ENCODE data around the gene CAPN14.

Gene CAPN14

DNA sequence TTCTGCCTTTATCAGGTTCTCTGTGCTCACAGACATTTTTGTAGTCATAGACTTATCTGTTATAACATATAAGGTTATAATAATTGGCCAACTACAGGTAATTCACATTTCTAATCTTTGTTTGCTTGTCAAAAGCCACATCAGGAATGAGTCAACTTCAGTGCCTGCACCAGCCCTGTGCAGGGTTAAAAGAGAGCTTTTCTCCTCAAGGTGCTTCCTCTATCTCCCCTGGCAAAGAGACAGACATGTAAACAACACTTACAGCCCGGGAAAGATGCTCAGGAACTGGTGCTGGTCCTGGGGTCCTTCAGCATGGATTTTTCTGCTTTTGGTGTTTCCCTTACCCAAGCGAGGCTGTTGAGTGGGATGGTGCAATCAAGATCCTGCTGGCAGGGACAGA is 9.0 kb upstream of the CAPN14 start:
- DNase-seq (ENCODE audit: low read depth in 1 of 2, low spot score in 1 of 2): no peak

DNA sequence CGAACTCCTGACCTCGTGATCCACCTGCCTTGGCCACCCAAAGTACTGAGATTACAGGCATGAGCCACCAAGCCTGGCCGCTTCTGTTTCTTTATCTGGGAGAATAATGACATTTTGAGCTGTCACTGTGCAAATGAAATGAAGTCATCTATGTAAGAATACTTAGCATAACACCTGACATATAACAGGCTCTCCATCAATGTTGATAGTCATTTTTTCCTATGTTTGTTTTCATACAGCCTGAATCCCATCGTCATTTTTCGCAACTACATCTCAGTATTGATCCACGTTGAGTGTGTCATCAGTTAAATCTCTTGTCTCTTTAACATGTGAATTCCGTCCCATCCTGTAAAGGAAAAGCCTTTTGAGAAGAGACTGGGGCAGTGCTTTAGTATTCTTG is 6.4 kb upstream of the CAPN14 start:
- no peak for DNase-seq (ENCODE audit: low read depth in 1 of 2, low spot score in 1 of 2)

DNA sequence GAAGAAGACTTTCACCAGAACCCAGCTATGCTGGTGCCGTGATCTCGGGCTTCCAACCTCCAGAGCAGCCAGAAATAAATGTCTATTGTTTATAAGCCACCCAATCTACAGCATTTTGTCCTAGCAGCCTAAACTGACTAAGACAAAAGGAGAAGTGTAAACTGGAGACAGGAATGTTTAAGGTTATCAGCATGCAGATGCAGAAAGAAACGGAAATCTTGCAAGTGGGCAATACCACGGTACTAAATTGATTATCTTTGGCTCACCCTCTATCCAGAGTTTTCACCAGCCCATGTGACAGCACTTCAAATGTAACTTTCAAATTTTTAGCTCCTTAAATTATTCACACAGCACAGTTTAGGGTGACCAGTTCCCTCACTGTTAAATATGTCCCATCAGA is 5.7 kb upstream of the CAPN14 start:
- DNase-seq (ENCODE audit: low read depth in 1 of 2, low spot score in 1 of 2): no peak

DNA sequence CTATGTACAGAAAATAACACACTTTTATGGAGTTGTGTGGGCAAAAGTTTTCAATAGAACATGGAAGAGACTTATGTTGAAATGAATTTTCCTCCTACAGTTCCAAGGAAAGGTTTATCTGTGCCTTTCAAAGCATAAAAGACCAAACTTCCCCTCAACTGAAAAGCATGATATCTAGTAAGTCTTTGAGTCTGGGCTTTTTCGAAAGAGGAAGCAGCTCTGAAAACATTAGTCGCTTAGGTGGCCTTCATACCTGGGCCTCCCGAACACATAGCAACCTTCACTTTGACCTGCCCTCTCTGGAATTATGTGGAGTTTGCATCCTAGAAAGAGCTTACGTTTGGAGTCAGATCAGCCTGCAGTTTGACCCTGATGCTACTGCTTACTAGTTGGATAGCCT is 4.8 kb upstream of the CAPN14 start:
- DNase-seq (ENCODE audit: low read depth in 1 of 2, low spot score in 1 of 2): no peak

DNA sequence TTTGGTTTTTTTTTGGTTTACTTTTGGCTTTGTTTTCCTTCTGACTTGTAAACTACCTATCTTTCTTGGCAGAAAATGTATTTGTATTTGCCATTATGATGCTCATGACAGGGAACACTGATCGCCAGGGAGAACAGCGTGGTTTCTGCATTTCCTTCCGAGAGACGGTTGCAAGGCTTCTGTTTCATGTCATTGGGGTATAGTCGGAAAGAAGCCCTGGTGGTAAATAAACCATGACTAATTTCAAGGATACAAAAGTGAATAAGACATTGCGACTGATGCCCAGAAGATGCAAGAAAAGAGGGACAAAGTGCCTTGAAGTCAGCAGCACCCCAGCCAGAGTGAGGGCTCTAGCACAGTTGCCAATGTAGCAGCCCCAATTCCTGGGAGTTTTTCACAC is 4.2 kb upstream of the CAPN14 start:
- DNase-seq (ENCODE audit: low read depth in 1 of 2, low spot score in 1 of 2): no peak

DNA sequence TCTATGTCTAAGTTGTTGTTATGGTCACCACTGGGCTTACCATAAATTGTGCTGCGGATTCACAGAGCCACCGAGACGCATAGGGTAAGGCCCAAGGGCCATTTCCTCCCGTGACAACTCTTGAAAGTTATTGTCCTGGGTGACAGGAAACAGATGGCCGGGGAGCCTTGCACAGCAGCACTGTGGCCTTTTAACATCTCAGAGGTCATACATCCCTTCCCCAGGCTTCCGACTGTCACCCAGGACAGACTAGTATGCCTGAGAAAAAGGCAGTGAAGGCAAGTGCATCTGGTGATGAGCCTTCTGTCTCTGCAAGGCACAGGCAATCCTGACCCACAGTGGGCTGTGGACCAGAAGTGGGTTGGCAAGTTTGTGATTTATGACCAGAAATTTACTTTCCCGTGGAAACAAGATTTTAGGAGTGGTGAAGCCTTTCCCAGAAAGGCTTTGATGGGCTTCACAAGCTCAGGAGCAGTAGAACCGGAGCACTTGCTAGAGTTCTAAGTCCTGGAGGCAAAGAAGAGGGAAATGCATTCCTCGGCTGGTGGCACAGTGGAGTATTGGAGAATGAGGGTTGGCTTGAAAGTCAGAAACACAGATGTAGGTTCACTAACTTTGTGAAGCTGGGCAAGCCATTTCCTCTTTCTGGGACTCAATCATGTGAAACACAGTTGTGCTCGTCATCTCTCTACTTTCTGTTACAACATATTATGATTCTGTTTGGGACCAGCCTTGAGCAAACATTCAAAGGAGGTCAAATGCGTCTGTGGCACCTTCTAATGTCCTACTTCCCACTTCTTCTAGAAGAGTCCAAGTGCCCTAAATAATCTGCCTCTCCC is 2.0 kb upstream of the CAPN14 start:
- DNase-seq (ENCODE audit: low read depth in 1 of 2, low spot score in 1 of 2): no peak

DNA sequence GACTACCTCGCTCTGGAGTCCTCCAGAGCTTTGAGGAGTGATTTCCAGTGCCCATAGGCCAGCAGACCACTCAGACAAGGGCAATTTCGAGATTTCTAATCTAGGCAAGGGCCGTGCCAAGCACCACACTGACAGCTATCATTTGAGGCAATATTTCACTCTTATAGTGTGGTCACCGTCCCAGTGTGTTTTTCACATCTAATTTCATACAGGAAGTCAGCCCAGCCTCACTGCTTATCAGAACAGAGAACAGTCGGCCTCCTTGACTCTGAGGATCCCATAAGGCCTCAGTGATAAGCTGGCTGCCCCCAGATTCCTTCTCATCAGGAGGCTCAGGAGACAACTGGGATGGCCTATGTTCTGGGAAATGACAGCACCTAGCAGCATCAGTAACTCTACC is 581 bp downstream of the CAPN14 start:
- no peak for DNase-seq (ENCODE audit: low read depth in 1 of 2, low spot score in 1 of 2)

DNA sequence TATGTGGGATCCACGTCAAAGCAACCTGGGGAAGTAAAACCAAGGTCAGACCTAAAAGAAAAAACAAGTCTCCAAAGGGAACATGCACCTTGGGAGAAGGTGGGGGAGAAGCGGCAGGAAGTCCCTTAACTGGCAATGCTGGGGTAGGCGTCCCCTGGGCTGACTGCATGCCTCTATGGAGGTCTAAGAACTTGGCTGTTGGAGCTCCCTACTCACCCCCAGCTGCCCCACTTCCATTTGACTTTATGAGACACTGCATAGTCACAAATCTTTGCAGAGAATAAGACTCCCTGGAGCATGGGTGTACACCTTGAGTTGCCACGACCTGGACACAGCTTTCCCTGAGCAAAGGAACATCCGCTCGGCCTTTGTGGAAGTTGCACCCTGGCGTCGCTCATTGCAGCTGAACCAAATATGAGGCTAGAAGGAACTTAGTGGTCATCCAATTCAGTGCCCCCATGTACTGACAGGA is 2.8 kb downstream of the CAPN14 start:
- DNase-seq (ENCODE audit: low read depth in 1 of 2, low spot score in 1 of 2): no peak

DNA sequence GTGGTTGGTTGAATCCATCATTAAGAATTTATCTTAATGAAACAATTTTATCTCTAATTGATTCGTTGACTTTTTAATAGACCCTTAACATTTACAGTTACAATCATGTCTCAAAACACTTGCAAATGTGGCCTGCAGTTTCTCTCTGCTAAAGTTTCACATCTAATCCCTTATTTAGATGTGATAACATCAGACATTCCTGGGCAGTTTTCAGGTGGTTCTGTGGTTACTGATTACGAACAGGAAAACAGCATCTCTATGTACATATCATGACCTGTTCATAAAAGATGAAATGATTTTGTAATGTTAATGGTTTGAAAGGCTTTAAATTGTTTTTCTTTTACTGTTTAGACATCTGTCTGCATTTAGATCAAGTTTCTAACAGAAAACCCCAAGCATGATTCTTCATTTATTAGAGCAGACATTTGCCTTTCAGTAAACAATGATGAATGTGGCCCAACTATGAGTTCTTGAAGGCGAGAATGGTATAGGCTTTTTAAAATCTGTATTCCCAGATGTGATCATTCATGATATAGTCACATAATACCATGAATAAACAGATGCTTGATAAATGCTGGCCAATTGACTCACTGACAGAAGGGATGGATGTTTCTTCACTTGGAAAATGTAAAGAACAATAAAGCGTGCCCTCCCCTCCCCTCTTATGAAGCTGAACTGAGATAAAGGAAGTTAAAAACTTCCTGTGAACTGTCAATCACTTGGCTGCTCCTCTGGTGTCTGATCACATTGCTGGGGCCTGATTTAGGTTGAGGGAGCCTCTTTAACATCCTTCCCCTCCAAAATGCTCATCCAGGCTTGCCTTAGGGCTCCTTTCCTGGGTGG is 3.5 kb downstream of the CAPN14 start:
- DNase-seq (ENCODE audit: low read depth in 1 of 2, low spot score in 1 of 2): no peak

DNA sequence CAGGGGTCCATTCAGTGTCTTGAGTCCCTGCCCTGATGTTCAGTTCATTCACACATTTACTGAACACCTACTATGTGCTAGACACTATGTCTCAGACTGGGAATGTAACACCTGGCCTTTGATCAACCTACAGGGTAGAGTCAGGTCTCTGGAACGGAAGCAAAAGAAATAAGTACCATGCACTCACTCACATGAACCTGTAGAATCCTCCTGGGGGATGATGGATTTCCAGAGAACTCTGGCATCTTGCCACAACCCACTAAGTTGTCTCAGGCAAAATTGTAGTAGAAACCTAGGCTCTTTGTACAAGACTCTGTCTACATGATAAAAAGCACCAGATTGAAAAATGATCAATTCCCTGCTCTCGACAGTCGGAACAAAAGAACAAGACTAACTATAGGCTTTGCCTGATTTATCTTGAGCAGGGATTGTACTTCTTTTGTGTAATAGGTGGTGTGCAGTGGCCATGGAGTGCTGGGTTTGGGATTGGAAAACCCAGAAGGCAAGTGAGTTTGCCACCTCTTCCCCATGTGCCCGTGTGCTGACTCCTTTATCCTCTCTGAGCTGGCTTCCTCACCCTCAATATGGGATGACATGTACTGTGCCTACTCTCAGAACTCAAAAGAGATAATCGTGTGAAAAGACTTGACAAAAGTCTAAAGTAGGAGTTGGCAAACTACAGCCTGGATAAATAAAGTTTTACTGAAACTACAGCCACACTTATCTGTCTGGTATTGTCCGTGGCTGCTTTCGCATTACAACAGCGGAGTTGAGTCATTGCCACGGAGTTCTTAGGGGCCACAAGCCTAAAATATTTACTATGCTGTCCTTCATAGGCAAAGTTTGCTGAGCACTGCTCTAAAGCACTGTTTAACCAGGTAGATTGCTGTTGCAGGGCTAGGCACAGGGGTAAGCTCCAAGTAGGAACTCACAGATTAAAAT is 4.4 kb downstream of the CAPN14 start:
- no peak for DNase-seq (ENCODE audit: low read depth in 1 of 2, low spot score in 1 of 2)

DNA sequence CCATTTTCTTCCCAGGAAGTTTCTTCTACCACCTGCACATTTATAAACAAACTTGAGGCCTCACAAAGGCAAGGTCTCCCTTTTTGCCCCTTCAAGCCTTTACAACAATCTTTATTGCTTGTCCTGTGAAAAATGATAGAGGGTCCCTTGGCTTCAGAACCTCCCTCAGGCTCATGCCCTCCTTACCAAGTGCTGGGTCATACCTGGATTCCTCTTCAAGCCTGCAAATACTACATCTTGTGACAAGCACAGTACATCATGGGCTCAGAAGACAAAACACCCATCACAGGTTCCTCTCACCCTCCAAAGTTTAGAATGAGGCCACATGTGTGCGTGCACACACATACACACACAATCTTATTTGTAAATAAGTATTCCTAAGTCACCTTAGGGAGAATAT is 9.1 kb downstream of the CAPN14 start:
- no peak for DNase-seq (ENCODE audit: low read depth in 1 of 2, low spot score in 1 of 2)

DNA sequence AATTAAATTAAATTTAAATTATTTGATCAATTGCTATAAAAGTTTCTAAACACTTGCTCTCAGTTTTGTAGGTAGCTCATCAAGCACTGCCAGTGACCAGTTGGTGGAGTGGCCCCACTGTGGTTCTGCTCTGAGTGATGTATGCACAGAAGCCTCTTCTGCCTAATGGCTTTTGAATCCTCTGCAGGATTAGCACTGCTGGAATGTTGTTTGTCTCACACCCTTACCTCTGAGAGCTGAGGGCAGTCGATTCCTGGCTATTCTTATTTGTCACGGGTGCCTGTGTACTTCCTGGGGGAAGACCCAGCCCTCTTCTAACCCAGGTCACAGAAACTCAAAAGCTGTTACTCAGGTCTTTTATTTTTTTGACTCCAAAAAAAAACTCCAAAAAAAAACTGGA is 9.5 kb downstream of the CAPN14 start:
- no peak for DNase-seq (ENCODE audit: low read depth in 1 of 2, low spot score in 1 of 2)

DNA sequence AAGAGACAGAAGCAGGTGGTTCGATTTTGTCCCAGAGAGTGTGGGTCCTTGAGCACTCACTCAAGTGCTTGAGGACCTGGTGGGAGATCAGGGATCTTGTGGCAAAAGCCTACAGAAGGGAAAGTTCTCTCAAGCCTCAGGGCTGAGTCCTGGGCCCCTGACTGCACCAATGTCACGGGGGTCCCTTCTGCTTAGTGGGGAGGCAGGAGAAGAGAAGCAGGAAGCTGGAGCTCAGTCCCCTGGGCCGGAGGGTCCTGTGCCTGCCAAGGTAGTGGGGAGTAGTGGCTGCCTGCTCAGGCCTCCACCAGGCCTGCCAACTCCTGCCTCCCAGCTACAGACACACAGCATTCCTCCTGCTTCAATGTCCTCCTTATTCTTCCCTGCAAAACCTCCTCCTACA is 11.7 kb downstream of the CAPN14 start:
- no peak for DNase-seq (ENCODE audit: low read depth in 1 of 2, low spot score in 1 of 2)

DNA sequence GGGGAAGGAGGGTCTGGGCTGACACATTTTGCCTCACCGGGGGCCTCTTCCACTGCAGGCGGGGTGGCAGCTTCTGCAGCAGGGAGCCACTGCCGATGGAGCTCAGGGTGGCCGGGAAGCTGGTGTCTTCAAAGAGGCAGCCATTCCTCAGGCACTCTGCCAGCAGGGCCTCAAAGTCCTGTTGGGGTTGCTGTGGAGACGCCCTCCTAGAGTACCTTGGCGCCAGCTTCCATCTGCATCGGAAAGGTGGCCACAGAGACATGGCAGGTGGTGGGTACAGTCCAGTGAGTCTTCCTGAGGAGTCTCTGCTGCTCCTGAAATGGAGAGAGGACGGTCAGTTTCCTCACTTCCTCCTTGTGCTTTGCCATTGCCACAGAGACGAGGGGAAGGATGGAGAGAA is 12.1 kb downstream of the CAPN14 start:
- no peak for DNase-seq (ENCODE audit: low read depth in 1 of 2, low spot score in 1 of 2)

DNA sequence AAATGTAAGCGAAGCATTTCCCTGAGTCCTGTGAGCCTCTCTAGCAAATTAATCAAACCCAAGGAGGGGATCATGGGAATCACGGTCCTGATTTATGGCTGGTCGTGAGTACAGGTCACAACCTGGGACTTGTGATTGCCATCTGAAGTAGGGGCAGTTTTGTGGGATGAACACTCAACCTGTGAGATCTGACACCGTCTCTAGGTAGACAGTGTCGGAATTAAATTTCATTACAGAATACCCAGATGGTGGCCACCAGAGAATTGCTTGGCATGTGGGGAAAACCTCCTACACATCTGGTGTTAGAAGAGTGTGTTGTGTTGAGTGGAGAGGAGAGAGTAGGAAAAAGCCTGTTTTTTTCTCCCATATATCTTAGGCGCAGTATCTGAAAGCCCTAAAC is 12.5 kb downstream of the CAPN14 start:
- DNase-seq (ENCODE audit: low read depth in 1 of 2, low spot score in 1 of 2): no peak

DNA sequence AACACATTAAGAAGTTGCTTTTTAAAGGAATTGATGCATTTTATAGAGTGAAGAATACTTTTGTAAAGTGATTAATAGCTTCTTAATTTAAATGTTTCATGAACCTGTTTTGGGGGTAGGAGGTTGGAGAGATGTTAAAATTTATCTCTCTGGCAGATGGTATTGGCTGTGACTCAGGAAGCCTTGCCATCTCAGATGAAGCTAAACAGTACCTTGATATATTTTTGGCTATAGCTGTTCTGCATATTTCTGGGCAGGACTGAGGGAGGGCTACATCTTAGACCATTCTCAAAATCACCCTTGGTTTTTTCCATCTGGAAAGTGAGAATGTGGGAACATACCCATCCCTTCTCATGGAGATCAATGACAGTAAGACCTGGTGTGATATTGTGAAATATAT is 13.4 kb downstream of the CAPN14 start:
- no peak for DNase-seq (ENCODE audit: low read depth in 1 of 2, low spot score in 1 of 2)

DNA sequence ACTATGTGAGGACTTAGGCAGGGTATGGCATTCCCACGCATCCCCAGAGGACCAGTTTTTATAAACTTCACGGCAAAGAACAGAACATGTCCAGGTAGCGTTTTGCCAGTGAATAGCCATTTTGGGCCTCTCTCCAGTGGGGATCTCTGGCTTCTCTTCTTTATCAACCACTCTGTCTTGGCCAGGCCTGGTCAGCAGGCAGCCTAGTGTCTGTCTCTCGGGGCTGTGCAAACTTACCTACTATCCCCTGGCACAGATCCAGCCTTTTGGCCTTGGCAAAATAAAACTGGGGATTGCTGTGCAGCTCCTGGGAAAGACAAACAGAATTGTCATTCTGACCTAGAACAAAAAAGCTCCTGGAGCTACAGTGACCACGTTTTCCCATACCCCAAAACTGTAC is 14.5 kb downstream of the CAPN14 start:
- DNase-seq (ENCODE audit: low read depth in 1 of 2, low spot score in 1 of 2): no peak

DNA sequence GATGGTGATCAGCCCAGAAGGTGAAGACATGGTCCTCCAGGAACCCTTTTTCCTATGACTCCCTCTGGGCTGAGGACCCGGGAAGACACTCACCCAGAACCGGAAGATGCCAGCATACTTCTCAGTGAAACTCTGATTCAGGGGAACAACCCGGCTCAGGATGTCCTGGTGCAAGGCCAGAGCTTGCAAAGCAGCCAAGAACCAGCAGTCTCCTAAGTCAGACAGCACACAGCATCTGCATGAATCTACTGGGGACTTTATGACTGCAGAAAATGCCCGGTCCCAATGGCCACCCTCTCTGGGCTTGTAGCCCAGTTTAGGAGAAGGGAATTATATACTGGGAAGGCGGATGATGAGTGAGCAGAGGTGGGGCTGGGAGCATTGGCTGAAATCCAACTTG is 15.3 kb downstream of the CAPN14 start:
- DNase-seq (ENCODE audit: low read depth in 1 of 2, low spot score in 1 of 2): no peak

DNA sequence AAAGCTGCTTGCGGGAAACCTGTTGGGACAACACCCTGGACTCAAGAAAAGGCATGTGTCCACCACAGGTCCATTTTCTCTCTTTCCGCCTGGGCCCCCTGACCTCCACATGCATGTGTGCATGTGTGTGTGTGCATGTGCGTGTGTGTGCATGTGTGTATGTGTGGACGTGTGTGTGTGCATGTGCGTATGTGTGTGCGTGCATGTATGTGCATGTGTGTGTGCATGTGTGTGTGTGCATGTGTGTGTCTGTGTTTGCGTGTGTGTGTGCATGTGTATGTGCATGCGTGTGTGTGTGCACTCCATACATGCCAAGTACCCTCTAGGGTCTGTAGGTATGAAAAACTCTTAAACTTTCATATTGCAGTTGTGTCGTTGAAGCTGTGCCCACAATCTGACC is 16.3 kb downstream of the CAPN14 start:
- DNase-seq (ENCODE audit: low read depth in 1 of 2, low spot score in 1 of 2): no peak

DNA sequence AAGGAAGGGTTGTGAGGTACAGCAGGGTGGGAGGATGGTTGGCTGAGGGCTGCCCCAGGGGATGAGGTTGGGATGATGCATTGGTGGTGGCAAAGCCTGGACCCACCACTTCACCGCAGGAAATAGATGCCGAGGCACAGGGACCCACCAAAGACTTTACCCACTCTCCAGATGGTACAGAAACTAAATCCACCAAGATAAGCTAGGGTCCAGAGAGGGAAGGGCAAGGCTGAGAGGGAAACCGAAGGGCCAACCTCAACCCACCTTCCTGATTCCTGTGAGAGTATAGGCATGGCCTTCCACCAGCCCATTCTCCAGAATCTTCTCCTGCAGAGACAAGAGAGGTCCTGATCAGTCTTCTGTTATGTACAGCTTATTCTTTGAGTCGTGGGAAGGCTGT is 18.1 kb downstream of the CAPN14 start:
- no peak for DNase-seq (ENCODE audit: low read depth in 1 of 2, low spot score in 1 of 2)

DNA sequence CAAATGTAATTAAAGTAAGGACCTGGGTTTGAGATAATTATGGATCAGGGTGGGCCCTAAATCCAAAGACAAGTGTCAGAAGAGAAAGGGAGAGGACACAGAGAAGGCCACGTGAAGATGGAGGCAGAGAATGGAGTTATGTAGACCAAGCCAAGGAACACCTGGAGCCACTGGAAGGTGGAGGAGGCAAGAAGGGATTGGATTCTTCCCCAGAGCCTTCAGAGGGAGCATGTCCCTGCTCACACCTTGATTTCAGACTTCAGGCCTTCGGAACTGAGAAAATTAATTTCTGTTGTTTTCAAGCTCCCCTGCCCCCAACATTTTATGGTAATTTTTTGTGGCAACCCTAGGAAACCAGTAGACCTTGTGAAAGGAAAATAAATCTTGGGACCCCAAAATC is 19.6 kb downstream of the CAPN14 start:
- no peak for DNase-seq (ENCODE audit: low read depth in 1 of 2, low spot score in 1 of 2)
